ENCODE measurements around the gene RFTN1.

RFTN1 gene

GRCh38 chr3:16439848-16440708 is 73.4 kb downstream of the RFTN1 start:
- no peak for DNase-seq (ENCODE audit: low read depth)
- TF ChIP-seq CTCF (IDR thresholded peaks at IDR 0.05; ENCODE audit: control insufficient read depth, insufficient read depth, low read depth, low read length, missing control alignments) = no peak
- H3K4me3 ChIP-seq (ENCODE audit: control insufficient read depth, low read depth, low read length) = no peak overlapping the region

DNA sequence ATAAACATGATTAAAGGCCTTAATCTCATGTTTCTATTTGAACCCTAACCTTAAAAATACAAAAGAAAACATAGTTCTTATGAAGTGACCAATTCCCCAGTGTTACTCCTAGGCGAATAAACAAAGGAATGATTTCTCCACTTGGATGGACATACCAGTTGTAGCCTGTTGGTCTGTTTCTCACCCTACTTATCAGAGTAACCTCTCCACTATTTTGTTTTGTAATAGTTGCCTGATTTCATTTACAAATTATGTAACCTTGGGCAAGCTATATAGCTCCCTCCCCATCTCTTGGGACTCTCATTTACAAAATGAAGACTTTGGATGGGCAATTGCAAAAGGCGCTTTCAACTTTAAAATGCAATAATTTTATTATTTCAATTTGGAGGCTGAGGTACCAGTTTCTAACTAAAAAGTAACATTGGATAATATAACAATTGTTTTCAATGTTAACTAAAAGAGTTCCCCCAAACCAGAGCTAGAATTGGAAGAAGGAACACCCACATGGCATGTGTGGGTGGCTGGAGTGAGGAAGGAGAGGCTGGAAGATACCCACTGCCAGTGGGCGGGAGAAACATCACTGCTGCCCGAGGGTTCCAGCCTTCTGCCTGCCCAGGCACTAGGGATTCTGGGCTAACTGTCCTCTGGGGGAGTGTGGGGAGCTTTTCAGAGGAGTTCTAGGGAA is 74.2 kb downstream of the RFTN1 start:
- TF ChIP-seq CTCF (IDR thresholded peaks at IDR 0.05; ENCODE audit: control insufficient read depth, insufficient read depth, low read depth, low read length, missing control alignments) = no peak
- no peak overlapping the region for H3K4me3 ChIP-seq (ENCODE audit: control insufficient read depth, low read depth, low read length)
- DNase-seq (ENCODE audit: low read depth) = no peak

DNA sequence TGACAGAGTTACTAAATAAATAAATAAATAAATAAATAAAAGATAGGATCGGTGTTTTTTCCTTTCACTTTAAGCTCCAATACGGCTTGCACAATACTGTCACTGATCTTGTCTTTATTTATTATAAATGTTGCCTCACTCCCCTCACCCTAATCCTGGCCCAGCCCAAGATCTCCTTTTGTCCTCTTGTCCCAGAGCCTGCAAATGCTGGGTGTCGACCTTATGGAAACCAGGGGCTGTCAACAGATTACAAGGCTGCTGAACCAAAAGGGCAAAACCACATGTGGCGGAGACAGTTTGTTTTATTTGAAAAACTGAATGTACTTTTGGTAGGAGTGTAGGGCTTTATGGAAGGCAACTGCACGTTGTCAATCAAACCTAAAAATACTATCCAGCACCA is 75.9 kb downstream of the RFTN1 start:
- no peak overlapping the region for H3K4me3 ChIP-seq (ENCODE audit: control insufficient read depth, low read depth, low read length)
- no peak for DNase-seq (ENCODE audit: low read depth)
- no peak for TF ChIP-seq CTCF (IDR thresholded peaks at IDR 0.05; ENCODE audit: control insufficient read depth, insufficient read depth, low read depth, low read length, missing control alignments)

DNA sequence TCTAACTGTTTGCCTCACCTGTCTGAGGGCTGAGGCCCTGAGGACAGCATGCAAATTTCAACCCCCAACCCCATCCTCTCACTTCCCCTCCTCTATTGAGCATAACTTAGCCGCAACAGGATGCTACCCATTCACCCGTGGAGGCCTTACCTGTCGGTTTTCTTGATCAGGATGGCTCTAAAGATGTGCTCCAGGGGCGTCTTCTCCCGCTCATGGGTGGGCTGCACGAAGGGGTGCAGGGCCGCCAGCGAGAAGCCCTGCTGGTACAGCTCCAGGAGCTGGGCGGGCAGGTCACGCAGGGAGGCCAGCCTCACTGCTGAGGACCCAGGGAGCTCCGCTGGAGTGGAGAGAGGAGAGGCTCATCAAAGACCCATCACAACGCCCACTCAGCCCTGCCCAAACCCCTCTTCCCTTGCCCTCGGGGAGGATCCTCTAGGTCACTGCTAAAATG is 79.8 kb downstream of the RFTN1 start:
- no peak for TF ChIP-seq CTCF (IDR thresholded peaks at IDR 0.05; ENCODE audit: control insufficient read depth, insufficient read depth, low read depth, low read length, missing control alignments)
- DNase-seq (ENCODE audit: low read depth) = no peak
- no peak overlapping the region for H3K4me3 ChIP-seq (ENCODE audit: control insufficient read depth, low read depth, low read length)

GRCh38 chr3:16432714-16433113 is 80.8 kb downstream of the RFTN1 start:
- no peak for TF ChIP-seq CTCF (IDR thresholded peaks at IDR 0.05; ENCODE audit: control insufficient read depth, insufficient read depth, low read depth, low read length, missing control alignments)
- no peak overlapping the region for H3K4me3 ChIP-seq (ENCODE audit: control insufficient read depth, low read depth, low read length)
- no peak for DNase-seq (ENCODE audit: low read depth)

DNA sequence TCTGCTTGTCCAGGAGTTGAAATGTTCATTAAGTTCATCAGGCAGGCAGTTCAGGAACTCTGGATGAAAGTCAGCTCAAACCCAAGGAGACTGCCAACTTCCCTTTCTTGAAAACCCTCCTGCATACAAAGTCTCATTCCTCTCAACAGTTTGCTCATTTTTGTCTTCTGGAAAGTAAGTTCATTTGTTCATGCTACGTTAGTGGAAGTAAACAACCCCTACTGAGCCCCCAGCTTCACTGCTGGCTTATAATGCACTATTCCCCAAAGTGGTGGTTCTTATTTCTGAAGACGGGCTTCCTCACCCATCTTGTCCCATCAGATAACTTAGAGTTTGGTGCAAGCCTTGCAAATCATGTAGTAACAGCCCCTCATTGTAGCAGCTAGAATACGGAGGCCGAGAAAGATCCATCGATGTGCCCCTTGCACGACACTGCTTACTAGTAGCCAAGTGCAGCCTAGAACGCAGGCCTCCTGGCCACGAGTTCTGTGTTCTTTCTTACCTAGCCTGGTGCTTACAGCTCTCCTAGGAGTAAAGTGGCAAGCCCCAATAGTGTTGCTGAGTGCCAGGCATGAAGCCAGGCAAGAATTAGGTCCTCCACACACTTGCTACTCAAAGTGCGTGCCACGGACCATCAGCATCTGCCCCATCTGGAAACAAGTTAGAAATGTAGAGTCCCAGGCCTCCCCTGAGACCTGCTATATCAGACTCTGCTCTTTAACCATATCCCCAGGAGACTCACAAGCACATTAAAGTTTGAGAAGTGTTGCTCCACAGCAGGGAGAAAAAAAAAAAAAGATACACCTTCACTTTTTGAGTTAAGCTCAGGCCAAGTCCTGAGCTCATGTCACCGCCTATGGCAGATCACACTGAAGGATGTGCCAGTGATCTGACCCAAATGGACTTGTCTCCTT is 82.5 kb downstream of the RFTN1 start:
- no peak overlapping the region for H3K4me3 ChIP-seq (ENCODE audit: control insufficient read depth, low read depth, low read length)
- TF ChIP-seq CTCF (IDR thresholded peaks at IDR 0.05; ENCODE audit: control insufficient read depth, insufficient read depth, low read depth, low read length, missing control alignments) = no peak
- no peak for DNase-seq (ENCODE audit: low read depth)

All from AG09309 (cell line).